ENCODE data around the gene GNL3L.
"Not testable (repeated sequence)": the region's sequence is repeated elsewhere in the genome, so short reads cannot be mapped to it uniquely, and the experiment has no call there.

GNL3L gene

GRCh38 chrX:54561622-54562021 is 31.6 kb downstream of the GNL3L start:
- no peak for DNase-seq (ENCODE audit: low read depth)

DNA sequence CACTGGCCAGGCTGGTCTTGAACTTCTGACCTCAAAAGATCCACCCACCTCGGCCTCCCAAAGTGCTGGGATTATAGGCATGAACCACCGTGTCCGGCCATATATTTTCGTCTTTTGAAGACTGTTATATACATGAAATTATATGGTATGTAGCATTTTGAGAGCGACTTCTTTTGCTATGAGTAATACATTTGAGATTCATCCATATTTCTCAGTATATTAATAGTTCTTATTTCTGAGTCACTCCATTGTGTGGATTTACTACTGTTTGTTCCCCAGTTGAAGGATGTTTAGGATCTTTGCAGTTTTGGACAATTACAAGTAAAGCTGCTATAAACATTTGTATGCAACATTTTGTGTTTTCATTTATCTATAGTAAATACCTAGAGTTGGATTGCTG is 34.9 kb downstream of the GNL3L start:
- no peak for DNase-seq (ENCODE audit: low read depth)

- no peak for DNase-seq (ENCODE audit: low read depth)
Measured at GRCh38 chrX:54570332-54570731, 40.3 kb downstream of the GNL3L start.

GRCh38 chrX:54572641-54573040 is 42.6 kb downstream of the GNL3L start:
- DNase-seq (ENCODE audit: low read depth): not testable (repeated sequence)

DNA sequence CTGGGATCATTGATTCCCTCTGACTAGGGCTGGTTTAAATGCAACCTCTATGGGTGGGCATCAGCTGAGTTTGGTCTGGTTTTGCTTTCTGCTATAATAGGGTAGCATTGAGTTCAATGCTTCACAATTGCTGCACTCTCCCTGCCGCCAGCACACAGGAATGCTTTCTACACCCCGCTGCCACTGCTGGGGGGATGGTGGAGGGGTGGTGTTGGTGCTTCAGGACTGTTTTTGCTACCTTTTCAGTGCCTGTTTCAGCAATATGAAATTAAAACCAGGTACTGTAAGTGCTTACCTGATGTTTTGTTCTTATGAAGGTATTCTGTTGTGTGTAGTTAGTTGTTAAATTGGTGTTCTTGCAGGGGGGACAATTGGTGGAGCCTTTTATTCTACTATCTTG is 67.7 kb downstream of the GNL3L start:
- no peak for DNase-seq (ENCODE audit: low read depth)

GRCh38 chrX:54602563-54602962 is 72.5 kb downstream of the GNL3L start:
- DNase-seq (ENCODE audit: low read depth): no peak

Data from stimulated activated CD8-positive, alpha-beta memory T cell treated with anti-CD3 and anti-CD28 coated beads, Interleukin-7, amount 100 ng/mL, for 24 hours (primary cell).